Uterus (tissue), 2 donors: ENCODE data around the gene RIMS4.

Experiments used
- CTCF ChIP-seq, 4 experiments: fragments of 200-600 bp in 2 of 4; fragments of 450-650 bp in 2 of 4; sonication (generic) in 2 of 4; IDR thresholded peaks; one replicate each; pipeline ENCODE4 v1.5.1; 2016 to 2019; ENCODE audit warnings: antibody characterized with exemption in 4 of 4, mild to moderate bottlenecking in 2 of 4, moderate library complexity in 1 of 4
- POLR2A ChIP-seq, 2 donors: fragments of 450-650 bp; IDR thresholded peaks; one replicate each; pipeline ENCODE4 v1.6.1; 2016; ENCODE audit warnings: antibody characterized with exemption in 2 of 2, mild to moderate bottlenecking in 1 of 2, moderate library complexity in 1 of 2

- no peak for TF ChIP-seq CTCF (IDR thresholded peaks at IDR 0.05)
- TF ChIP-seq POLR2A (IDR thresholded peaks at IDR 0.05): no peak
These were observed 67.2 kb downstream of the RIMS4 start for GRCh38 chr20:44743080-44743701.
